ENCODE results near the gene SLC10A4.
"Not testable (repeated sequence)": the region's sequence is repeated elsewhere in the genome, so short reads cannot be mapped to it uniquely, and the experiment has no call there.

SLC10A4 gene, protein sequence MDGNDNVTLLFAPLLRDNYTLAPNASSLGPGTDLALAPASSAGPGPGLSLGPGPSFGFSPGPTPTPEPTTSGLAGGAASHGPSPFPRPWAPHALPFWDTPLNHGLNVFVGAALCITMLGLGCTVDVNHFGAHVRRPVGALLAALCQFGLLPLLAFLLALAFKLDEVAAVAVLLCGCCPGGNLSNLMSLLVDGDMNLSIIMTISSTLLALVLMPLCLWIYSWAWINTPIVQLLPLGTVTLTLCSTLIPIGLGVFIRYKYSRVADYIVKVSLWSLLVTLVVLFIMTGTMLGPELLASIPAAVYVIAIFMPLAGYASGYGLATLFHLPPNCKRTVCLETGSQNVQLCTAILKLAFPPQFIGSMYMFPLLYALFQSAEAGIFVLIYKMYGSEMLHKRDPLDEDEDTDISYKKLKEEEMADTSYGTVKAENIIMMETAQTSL

DNA sequence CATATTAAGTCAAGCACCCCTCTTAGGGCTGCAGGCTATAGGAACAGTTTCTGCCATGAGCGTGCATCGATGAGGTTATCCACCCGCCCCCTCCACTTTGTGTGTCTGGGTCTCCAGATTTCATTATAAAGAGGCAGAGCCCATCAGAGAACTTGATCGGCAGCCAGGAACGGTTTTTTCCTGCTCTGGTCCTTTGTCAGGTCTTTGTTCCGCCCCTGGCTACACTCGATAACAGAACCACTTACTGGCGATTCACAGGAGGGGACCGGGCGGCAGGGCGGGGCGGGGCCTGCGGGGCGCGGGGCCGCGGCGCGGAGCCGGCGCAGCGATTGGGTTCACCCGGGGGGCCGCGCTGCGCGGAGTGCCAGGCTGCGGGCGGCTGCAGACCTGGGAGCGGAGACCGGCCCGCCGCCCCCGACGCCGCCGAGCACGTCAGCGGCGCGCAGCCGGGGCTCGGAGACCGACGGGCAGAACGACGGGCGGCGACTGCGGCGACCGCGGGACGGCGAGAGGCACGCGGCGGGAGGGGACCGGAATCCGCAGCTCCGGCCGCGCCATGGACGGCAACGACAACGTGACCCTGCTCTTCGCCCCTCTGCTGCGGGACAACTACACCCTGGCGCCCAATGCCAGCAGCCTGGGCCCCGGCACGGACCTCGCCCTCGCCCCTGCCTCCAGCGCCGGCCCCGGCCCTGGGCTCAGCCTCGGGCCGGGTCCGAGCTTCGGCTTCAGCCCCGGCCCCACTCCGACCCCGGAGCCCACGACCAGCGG lies at the start of gene SLC10A4:
SLC10A4 (plus strand) TSS at position 338 of the 771 bp plus-strand sequence; CDS start at position 557, 219 bp downstream.
- no peak for DNase-seq

DNA sequence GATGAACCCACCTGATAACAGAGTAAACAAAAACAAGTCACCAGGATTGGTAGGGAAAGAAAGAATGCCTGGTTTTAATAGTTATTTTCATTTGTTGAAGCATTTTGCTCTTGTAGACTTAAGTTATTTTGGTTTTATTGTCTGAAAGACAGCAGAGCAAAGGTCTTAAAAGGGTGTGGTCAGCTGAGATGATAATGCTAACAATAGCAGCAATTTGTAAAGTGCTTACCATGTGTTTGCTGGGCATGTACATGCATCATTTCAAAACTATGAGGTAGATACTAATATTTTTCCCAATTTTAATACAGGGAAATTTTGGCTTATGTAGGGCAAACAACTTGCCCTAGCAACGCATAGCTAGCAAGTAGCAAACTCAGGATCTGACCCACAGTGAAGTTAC lies 46.8 kb upstream of the SLC10A4 start:
- DNase-seq: no peak

DNA sequence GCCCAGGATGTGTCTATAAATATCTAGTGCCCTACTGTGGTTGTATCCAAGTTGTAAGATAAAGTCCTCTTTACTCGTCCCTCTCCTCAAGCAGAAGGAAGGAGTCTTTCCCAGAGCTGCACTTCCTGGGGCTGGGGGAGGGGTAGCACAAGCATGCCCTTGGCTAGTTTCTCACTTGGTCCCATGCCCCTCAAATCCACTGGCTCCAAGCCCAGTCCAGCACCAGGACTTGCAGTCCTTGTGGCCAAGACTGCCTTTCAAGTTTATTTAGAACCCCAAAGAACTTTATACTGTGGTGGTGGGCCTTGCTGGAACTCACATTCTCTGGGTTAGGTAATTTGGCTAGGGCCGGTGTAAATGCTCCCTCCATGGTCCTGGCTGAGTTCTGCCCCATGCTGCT lies 43.2 kb upstream of the SLC10A4 start:
- DNase-seq: no peak

DNA sequence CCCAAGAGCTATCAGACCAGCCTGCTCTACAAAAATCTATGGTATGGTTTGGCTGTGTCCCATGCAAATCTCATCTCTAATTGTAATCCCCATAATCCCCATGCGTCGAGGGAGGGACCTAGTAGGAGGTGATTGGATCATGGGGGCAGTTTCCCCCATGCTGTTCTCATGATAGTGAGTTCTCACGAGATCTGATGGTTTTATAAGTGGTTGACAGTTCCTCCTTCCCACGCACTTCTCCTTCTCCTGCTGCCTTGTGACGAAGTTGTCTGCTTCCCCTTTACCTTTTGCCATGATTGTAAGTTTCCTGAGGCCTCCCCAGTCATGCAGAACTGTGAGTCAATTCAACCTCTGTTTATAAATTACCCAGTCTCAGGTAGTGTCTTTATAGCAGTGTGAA lies 42.2 kb upstream of the SLC10A4 start:
- DNase-seq: not testable (repeated sequence)

DNA sequence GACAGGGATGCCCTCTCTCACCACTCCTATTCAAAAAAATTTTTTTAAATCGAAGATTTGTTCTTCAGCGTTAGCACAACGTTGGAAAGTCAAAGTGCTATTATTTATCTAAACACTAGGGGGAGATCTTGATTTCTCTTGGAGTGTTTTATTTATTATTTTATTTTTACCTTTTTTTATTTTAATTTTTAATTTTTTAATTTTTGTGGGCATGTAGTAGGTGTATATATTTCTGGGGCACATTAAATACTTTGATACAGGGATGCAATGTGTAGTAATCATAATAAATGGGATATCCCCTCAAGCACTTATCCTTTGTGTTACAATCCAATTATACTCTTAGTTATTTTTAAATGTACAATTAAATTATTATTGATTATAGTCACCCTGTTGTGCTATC lies 37.4 kb upstream of the SLC10A4 start:
- DNase-seq: no peak

DNA sequence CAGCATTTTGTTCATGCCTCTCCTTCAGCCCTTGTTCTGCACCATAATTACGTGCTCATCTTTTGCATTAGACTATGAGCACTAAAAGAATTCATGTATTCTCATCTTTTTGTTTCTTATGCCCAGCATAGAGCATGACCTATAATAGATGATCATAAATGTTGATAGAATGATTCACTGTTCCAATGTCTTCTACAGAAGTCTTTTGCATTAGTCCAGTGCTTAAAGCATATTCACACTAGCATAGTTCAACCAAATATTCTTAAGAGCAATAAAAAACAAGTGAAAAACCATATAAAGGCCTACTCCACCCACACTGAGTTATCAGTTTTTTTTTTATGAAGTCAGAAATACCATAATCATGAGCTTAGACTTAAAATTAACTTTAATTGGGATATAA lies 36.5 kb upstream of the SLC10A4 start:
- DNase-seq: no peak

DNA sequence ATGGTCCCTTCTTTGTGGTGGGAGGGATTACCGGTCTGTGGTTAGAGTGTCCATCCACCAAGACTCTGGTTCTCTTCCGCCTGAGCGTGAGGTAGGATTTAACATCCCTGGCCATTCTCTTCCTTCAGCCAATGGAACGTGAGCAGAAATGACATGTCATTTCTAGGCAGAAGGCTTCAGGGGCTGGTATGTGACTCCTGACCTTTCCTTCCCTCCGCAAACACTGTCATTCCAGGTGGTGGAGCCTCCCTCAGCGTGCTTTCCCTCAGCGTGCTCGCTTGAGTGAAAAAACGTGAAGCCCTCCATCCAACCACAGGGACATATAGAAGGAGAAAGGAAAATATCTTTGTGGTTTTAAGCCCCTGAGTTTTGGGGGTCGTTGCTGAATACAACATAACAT lies 34.0 kb upstream of the SLC10A4 start:
- no peak for DNase-seq

DNA sequence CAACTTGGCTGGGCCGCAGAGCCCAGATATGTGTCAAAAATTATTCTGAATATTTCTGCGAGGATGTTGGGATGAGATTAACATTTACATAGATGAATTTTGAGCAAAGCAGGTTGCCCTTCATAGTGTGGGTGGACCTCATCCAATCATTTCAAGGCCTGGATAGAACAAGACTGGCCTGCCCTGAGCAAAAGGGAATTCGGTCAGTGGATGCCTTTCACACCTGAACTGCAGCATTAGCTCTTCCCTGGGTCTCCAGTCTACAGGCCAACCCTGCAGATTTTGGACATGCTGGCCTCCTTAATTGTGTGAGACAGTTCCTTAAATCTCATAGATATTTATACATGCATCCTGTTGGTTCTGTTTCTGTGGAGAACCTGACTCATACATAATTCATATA lies 32.4 kb upstream of the SLC10A4 start:
- no peak for DNase-seq

DNA sequence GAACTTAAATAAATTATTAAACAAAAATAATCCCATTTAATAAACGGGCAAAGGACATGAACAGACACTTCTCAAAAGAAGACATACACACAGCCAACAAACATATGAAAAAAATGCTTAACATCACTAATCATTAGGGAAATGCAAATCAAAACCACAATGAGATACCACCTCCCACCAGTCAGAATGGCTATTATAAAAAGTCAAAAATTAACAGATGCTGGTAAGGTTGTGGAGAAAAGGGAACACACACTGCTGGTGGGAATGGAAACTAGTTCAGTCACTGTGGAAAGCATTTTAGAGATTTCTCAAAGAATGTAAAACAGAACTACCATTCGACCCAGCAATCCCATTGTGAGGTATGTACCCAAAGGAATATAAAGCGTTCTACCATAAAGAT lies 31.5 kb upstream of the SLC10A4 start:
- DNase-seq: not testable (repeated sequence)

DNA sequence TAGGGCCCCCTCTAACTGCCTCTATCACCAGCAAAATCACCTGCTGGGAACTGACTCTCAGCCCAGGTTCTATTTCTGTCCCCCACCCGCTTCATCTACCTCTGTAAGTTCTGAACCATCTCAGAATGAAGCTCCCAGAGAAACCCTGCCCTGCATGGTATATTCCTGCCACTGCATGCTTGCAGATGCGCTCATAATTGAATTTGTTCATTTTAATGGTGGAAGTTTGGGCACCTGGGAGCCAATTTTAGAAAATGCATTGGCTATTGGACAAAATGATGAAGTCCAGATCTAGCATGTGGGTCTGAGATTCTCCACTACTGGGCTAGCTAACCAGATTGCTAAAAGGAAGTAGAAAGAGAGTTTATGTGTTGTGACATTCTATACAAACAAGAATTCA lies 28.6 kb upstream of the SLC10A4 start:
- no peak for DNase-seq

DNA sequence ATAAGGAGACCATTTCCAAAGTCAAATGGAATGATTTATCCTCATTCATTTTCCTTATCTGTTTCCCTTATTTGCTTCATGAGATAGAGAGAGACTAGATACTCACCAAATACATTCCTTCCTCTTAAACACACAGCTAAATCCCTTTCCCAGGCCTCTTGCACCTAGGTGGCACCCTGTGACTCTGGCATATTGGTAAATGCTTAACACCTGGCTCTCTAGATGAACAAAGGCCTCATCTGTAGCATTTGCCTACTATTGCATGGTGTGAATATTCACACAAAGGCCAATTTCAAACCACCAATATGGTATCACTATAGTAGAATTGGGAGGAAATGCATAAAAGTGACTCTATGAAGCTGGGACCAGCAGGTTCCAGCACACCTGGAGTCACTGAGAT lies 22.1 kb upstream of the SLC10A4 start:
- no peak for DNase-seq

DNA sequence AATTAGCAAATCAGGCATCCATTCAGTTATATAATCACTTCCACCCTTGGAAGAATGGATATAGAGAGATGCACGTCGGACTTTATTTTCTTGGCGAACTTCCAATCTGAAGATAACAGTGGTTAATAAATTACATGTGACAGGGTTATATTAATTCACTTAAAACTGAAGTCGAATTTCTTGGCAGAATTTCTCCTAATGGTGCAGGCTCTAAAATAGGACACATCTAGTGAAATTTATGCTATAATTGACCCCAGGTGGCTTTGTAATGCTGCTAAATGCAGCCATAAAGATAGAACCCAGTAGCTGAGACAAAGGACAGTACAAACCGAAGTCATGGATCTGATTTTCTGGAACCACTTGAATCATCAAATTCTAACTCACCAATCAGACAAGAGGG lies 20.8 kb upstream of the SLC10A4 start:
- no peak for DNase-seq

DNA sequence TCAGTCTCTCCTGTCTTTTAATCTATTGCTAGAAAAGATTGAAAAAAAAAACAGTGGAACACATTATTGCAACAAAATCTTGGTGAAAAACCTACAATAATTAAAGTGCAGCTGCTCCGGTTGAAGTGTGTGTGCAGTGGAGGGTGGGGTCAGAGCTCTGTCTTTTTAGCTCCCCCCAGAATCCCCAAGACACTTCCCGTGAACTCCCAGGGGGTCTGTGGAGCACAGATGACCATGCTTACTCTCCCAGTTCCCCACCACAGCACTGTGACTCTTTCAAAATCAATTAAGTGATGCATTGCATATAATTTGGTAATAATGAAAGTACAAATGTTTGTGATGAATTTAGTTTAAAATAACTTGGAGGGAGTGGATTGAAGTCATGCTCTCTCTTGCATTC lies 15.7 kb upstream of the SLC10A4 start:
- DNase-seq: no peak

DNA sequence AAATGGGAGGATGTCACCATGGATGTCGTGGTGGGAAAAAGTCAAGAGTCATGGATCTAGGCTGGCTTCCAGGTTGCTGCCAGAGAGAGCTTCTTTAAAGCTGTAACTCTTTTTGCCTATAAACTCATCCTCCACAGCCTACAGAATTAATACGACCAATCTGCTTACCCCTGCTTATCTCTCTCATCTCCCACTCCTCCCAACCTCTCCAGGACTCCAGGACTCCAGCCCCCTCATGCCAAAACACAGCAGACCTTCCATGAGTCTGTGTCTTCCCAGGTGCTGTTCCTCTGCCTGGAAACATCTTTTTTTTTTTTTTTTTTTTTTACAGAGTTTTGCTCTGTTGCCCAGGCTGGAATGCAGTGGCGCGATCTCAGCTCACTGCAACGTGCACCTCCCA lies 15.3 kb upstream of the SLC10A4 start:
- no peak for DNase-seq

DNA sequence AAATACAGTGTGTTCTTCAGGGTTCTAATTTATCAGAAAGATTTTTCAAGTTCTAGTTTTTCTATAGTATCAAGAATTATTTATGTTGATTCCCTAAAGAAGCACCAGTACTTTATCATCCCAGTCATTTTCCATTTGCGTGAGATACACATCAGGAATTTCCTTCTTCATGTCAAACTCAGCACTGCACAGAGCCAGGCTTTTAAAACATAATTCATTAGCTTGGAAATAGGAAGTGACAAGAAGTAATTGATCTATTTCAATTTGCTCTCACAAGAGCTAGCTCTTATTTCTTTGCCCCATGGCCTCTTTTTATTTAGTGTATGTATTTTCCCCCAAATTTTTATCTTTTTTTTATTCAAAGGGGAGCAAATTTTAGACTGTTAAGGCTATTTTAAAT lies 13.0 kb upstream of the SLC10A4 start:
- no peak for DNase-seq

DNA sequence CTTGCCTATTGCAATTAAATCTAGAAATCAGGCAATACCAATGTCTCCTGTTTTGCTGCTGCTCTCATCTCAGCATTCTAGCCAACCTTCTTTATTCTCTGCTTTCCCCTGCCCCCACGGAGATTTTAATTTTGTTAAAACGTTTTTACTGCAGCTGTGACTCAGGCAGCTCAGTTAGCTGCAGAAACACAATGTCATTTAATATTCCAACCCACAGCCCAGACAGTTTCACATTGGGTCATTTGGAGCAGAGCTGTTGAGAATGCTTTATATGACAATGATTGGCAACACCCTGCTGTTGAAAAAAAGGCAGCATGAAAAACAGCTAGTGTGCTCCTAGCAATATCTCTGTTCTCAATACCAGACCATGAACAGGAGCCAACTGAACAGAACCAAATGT lies 12.6 kb upstream of the SLC10A4 start:
- DNase-seq: no peak

DNA sequence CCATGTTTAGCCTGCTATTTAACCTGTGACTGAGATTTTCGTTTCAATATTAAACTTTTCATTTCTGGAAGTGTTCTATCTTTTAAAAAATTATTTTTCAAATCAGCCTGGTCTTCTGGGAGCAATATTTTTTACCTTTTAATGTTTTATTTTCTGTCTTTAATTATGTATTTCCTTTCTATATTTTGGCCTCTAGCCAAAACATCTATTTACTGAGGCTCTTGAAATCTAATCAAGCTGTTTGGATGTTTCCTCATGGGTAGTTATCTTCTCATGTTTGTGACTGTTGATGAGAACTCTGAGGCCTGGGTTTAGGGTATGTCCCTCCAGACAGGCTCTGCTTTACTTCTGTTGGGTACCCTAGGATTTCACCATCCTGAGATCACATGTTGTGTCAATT lies 10.3 kb upstream of the SLC10A4 start:
- DNase-seq: no peak

DNA sequence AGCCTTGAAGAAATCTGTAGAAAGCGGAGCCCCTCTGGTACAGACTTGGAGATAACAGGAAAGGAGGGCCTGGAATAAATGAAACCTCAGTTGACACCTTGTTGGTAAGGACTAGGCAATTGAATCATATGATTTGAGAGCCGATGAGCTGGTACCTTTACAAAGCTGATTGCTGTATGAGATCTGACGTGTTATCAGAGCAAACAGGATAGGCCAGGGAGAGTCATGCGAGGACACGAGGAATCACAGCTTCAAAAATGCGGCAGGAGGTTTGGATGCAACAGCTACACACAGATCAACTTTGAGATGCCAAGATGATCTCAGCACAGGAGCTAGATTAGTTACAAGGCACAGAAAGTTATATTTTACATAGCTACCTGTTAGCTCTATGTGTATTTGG lies 7.4 kb upstream of the SLC10A4 start:
- DNase-seq: no peak

DNA sequence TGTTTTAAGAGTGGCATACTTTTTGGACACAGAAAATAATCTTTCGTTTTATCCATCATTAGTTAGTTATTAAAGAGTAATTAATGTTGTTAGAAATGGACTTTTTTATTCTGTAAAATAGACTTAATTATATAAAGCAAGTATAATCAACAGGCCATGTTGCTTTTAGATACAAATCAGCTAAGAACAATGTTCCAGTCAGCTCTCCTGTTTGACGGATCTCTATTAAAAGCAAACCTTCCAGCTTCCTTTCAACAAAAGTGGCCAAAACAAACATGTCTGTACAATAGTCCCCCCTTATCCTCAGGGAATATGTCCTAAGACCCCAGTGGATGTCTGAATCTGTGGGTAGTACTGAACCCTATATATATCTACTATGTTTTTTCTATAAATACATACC lies 4.9 kb upstream of the SLC10A4 start:
- no peak for DNase-seq

DNA sequence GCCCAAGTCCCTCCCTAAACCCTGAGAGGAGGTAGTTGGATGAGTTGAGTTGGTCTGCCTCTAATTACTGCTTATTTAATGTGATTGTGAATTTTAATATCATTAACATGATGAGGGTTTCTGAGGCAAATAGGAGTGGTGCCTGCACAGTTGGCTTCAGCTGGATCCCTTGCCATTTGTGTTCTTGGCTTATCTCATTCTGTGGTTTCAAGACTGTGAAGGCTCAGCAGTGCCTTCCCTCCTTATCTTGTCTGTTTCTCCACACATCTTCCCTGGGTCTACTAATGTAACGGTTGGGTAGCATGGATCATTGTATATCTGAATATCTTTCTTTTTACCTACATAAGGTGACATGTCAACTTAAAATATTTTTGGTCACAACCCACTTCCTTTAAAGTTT lies 1.6 kb upstream of the SLC10A4 start:
- DNase-seq: no peak

DNA sequence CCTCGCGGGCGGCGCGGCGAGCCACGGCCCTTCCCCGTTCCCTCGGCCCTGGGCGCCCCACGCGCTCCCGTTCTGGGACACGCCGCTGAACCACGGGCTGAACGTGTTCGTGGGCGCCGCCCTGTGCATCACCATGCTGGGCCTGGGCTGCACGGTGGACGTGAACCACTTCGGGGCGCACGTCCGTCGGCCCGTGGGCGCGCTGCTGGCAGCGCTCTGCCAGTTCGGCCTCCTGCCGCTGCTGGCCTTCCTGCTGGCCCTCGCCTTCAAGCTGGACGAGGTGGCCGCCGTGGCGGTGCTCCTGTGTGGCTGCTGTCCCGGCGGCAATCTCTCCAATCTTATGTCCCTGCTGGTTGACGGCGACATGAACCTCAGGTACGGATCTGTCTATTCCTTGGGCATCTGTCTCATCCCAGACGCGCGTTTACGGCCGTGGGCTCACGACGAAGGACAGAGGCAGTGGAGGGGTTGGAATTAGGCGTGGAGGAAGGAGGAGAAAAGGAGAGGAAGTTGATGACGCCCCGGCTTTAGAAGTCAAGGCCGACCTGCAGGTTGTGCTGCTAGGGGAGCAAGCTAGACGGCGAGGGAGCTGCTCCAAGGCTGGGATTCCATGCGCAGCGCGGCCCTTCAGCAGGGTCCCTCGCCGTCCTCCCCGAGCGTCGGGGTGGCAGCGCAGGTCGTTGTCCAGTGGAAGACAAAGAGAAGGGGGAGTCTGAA lies 792 bp downstream of the SLC10A4 start:
- no peak for DNase-seq

DNA sequence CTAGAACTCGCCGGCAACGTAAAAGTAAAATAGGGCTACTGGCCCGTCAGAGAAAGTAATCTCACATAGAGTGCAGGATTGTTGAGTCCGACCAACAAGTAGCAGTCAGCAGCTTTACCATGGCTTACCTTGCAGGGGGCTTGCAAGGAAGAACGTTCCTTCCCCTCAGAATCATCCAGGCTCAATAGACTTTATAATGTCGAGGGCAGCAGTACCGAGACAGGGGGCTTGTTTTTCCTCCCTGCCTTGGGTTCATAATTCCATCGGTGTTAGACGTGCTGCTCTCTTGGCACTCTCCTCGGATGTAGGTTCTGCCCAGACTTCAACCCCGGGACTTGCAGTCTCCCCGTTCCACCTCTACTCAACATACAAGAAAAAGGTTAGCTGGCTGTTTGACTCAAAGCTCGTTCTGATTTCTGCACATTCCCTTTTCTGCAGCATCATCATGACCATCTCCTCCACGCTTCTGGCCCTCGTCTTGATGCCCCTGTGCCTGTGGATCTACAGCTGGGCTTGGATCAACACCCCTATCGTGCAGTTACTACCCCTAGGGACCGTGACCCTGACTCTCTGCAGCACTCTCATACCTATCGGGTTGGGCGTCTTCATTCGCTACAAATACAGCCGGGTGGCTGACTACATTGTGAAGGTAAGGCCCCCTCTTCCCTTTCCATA lies 1.5 kb downstream of the SLC10A4 start:
- DNase-seq: no peak

DNA sequence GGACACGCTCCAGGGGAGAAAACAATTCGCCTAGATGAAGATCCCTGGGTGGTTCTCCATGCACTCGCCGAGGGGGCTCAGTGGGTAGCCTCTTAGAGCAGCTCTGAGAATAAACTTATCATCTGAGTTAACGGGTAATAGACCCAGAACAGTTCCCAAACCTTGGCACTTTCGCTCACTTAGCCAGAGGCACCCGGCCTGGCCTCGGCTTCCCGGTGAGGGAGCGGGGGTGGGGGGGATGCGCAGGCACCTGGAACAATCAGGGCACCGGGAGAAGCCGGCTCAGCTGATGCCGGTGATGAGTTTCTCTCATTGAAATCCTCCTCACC lies 6.5 kb downstream of the SLC10A4 start:
- DNase-seq: no peak

Data from NCI-H226 (cell line).